CMK (cell line): ENCODE measurements around the gene MAD1L1.

ENCODE experiments used
- DNase-seq: peaks from one replicate; pipeline ENCODE4 v3.0.0-alpha.2; 2010; ENCODE audit warnings: low read depth

MAD1L1 gene

GRCh38 chr7:1794888-1795542, 437.7 kb downstream of the MAD1L1 start:
- no peak for DNase-seq

DNA sequence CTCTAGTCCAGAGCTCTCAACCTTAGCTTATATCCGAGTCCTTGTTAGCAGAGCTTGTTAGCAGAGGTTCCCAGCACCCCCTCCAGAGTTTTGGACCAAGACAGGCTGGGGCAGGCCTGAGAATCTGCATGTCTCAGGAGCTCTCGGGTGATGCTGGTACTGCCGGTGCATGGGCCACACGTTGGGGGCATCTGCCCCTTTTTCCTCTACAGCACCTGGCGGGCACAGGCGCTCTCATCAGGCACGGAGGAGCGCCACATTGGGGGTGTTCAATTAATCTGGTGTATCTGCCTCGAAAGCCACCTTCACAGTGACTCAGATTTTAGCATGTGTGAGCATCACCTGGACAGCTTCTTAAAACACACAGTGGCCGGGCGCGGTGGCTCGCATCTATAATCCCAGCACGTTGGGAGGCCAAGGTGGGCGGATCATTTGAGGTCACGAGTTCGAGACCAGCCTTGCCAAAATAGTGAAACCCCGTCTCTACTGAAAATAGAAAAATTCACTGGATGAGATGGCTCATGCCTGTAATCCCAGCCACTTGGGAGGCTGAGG, 445.0 kb downstream of the MAD1L1 start:
- DNase-seq = no peak

DNA sequence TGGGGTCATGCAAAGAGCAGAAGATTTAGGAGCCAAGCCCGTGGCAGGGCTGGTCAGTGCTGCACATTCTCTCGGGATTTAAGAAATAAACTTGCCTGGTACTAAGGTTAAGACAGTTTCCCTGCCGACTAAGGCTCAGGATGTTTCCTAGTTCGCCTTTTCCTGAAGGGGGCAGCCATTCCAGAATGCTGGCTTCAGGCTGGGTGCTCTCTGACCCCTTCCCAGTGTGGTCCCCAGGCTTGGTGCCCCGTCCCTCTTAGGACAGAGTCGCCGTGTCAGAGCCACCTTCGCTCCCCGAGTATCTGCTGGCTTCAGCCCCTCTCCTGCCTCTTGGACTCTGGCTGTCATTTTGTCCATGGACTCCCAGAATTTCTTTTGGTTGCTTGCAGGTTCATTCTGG, 445.5 kb downstream of the MAD1L1 start:
- no peak for DNase-seq

- DNase-seq = no peak
Observed at GRCh38 chr7:1785839-1786238, 446.9 kb downstream of the MAD1L1 start.

GRCh38 chr7:1781369-1781768, 451.4 kb downstream of the MAD1L1 start:
- no peak for DNase-seq

DNA sequence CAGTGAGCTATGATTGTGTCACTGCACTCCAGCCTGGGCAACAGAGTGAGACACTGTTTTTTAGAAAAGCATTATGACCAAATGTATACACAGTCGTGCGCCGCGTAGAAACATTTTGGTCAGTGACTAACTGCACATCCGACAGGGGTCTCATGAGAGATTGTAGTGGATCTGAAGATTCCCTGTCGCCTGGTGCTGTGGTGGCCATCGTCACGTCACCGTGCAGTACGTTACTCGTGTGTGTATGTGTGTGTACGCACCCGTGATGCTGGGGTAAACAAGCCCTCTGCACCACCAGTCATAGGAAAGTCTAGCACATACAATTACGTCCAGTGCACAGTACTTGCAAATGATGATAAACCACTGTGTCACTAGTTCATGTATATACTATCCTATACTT, 453.3 kb downstream of the MAD1L1 start:
- no peak for DNase-seq

DNA sequence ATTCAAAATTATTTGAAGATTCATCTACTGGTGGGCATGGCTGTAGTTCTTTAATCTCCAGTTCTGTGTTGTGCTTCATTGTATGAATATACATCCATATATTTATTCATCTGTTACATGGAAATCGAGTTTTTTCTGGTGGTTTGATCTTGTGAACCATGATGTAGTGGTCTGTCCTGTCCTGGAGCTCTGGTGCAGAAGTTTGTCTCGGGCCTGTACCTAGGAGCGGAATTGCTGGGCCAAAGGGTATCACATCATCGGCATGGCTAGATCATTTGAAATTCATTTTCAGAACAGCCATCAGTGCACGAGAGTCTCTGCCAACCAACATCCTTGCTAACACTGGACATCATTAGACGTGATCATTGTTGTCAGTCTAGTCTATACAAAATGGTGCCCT, 455.6 kb downstream of the MAD1L1 start:
- DNase-seq = no peak

DNA sequence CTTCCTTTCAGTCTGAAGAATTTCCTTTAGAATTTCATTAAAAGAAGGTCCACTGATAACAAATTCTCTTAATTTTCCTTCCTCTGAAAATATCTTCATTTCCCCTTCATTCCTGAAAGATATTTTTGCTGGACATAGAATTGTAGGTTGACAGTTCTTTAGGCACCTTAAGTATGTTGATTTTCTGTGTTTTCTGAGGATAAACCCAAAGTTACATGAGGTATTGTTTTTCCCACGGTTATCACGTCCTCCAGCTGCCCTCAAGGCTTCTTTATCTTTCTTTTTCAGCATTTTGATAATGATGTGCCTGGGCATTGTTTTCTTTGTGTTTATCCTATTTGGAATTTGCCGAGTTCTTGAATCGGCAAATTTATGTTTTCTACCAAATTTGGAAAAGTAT, 457.4 kb downstream of the MAD1L1 start:
- no peak for DNase-seq

DNA sequence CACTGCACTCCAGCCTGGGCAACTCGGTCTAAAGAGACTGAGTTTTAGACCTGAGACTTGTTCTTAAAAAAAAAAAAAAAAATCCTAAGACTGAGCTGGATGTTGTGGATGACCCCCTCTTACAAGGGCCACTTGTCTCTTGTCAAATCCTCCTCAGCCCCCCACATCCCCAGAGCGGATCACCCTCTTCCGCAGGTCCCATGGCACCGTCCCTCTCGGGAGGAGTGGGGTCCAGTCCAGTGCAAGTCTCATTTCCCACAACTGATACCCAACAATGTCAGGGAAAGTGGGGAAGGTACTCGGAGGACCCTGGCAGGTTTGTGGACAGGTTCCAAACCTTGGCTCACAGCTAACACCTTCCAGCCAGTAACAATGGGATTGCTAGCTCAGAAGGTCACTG, 462.4 kb downstream of the MAD1L1 start:
- no peak for DNase-seq

- no peak for DNase-seq
Observed at GRCh38 chr7:1769286-1770200, 463.2 kb downstream of the MAD1L1 start.

DNA sequence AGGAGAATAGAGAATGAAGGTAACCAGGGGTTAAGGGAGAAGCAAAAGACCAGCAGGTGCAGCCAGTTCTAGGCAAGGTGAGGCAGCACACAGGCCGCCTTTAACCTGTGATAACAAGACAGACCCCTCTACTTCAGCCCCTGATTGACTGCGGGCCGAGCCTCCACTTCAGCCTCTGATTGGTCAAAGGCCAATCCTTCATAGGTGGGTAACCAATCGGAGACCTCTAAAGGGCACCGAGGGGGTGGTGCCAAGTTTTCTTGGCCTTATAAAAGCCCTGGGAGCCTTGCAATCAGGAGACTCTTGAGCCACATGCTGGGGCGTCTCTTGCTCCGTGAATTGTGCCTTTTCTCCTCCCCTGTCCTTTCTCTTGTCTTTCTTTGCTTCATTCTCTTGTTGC, 463.9 kb downstream of the MAD1L1 start:
- DNase-seq = no peak

DNA sequence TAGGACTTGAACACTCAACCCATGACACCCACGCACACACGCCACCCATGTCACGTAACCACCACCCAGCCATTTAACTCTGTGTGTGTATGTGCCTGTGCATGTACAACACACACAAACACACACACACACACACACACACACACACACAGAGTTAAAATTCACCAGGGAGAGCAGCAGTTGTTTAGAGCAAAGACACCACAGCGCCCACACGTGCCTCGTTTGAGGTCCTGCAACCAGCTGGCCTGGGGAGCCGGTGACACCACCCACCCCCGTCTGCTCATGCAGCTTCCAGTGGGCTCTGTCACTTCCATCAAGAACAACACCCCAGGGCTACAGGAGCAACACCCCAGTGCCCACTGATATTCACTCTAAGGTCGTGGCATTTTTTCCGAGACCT, 465.2 kb downstream of the MAD1L1 start:
- no peak for DNase-seq
